ENCODE results near the gene SLC22A15. TPM values are rescaled to one million over a fixed set of nuclear protein-coding genes. Genes with fewer than 3 reads are reported as not detected.

The SLC22A15 gene
- 10 to 100 TPM in 2 of 10 donors, 1 to 10 TPM in 8; 5.7 to 13.1 (median 7.9) TPM for total RNA-seq
- 1 to 10 TPM in 1 of 2 donors, under 1 TPM in 1; 0.97 to 6.7 TPM for polyA plus RNA-seq
- long read RNA-seq, donor 1, full-length matches to known transcripts = 3 of 11 reads
- long read RNA-seq, donor 1, partial matches to known transcripts = 3 of 11 reads
- long read RNA-seq, donor 1, other reads (novel, unspliced or antisense) = 5 of 11 reads
- long read RNA-seq, donor 2, full-length matches to known transcripts = 2 of 6 reads
- long read RNA-seq, donor 2, partial matches to known transcripts = 3 of 6 reads
- long read RNA-seq, donor 2, other reads (novel, unspliced or antisense) = 1 of 6 reads
- long read RNA-seq, donor 3, full-length matches to known transcripts = 1 of 7 reads
- long read RNA-seq, donor 3, partial matches to known transcripts = 3 of 7 reads
- long read RNA-seq, donor 3, other reads (novel, unspliced or antisense) = 3 of 7 reads

DNA sequence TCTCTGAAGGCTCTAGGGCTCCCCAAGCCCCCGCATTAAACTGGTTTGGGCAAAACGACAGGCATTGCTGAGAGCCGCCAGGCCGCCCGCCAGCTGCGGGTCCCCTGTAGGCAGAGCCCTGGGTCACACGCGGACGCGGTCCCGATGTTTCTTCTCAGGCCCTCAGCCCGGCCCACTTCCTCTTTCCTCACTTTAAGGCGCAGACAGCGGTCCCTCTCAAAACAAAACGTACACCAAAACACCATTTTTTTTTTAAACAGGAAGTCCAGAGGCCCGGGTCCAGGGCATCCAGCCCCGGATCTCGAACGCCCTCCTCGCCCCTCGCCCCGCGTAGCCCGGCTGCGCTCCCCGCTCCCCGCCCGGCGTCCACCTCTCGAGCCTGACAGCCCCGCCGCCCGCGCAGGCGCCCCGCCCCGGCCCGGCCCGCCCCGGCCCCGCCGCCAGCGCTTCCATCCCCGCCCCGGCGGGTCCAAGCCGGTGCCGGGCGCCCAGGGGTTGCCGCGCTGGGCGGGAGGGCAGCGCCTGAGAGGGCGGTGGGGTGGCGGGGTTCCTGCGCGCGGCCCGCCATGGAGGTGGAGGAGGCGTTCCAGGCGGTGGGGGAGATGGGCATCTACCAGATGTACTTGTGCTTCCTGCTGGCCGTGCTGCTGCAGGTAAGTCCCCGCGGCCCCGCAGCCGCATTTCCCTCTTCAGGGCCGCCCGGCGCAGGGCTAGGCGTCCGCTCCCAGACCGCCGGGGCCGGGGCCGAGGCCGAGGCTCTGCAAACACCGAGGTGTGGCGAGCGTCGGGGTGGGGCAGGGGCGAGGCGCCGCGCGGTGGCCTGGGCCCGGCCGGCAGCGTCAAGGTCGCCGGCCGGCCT lies at the start of gene SLC22A15:
TSS of gene SLC22A15 (plus strand) at position 452 of the 859 bp plus-strand sequence. CDS start at position 567, 115 bp downstream.
- intact Hi-C loops (cut with DNase I) = loop anchor here in 3 of 10 donors (5.0 kb wide), 2 partner anchors 164 to 169 kb away; no protein-coding TSS in a partner anchor
- H3K4me1 ChIP-seq = peaks cover 0 to 41% (median 6%) of the 10 kb centered on the region in 9 donors
- DNase-seq (peak; percentile 58 to 72), ATAC-seq (peak; percentile 78 to 92 (median 84))
- H3K27ac ChIP-seq = peak within 1 kb of the TSS; percentile 70 to 91 (median 85)
- H3K27me3 ChIP-seq = peaks cover 0 to 8% (median 0%) of the 10 kb centered on the region in 7 donors
- H3K36me3 ChIP-seq = no peaks in the 10 kb centered on the region
- no peaks in the 10 kb centered on the region for H3K9me3 ChIP-seq
- 1 to 2% methylated on average over 71 to 91 of the region's 91 CpGs for WGBS, 2 donors
- peak within 1 kb of the TSS; percentile 61 to 84 (median 72) for H3K4me3 ChIP-seq
- TF ChIP-seq, protein P1, sequence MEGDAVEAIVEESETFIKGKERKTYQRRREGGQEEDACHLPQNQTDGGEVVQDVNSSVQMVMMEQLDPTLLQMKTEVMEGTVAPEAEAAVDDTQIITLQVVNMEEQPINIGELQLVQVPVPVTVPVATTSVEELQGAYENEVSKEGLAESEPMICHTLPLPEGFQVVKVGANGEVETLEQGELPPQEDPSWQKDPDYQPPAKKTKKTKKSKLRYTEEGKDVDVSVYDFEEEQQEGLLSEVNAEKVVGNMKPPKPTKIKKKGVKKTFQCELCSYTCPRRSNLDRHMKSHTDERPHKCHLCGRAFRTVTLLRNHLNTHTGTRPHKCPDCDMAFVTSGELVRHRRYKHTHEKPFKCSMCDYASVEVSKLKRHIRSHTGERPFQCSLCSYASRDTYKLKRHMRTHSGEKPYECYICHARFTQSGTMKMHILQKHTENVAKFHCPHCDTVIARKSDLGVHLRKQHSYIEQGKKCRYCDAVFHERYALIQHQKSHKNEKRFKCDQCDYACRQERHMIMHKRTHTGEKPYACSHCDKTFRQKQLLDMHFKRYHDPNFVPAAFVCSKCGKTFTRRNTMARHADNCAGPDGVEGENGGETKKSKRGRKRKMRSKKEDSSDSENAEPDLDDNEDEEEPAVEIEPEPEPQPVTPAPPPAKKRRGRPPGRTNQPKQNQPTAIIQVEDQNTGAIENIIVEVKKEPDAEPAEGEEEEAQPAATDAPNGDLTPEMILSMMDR (IDR thresholded peaks at IDR 0.05) = no peak

DNA sequence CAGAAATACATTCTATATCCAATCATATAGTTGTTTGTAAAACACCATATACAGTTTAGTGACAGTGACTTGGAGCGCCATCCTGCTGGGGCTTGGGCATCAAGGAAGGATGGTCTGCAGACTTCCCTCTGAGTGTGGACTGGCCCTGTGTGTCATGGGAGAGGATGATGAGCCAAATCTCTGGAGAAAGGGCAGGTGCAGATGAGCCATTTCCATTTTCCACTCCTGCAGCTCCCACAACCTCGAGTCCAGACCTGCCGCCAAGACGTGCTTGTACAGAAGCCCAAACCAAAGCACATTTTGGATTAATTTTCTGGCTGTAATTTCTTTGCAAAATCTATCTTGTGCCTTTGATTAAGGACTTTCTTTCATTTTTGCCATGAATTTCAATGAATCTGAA lies 48.3 kb upstream of the SLC22A15 start:
- TF ChIP-seq, protein P1 (IDR thresholded peaks at IDR 0.05) = no peak
- no peak for DNase-seq
- Histone ChIP-seq H3K36me3 (no peaks in the 10 kb centered on the region), H3K9me3 (no peaks in the 10 kb centered on the region), H3K27ac (no peak overlapping the region), H3K4me3 (no peak overlapping the region), H3K27me3 (no peaks in the 10 kb centered on the region), H3K4me1 (peaks cover 0 to 8% (median 0%) of the 10 kb centered on the region in 9 donors)
- 79 to 90% methylated on average over 4 of the region's 4 CpGs for WGBS, 2 donors
- no peak for ATAC-seq
- intact Hi-C loops (cut with DNase I) = no loop called here

DNA sequence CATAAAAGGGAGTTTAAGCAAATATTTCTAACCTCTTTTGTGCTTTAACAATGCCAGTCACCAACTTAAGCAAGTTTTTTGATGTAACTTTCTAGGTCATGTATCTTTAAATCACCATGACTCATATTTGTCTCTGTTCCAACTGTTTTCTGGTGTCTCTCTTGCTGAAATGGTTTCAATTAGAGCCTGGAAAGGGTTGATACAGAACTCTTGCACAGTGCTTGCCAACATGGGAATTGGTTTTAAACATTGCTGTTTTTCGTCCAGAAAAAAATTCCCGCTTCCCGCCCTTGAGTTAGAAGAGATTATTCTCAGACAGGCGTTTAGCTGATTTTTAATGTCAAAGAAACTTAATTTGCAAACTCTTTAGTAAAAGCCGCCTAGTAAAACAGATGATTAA lies 46.4 kb upstream of the SLC22A15 start:
- H3K4me1 ChIP-seq = peaks cover 0 to 8% (median 0%) of the 10 kb centered on the region in 9 donors
- H3K4me3 ChIP-seq = no peak overlapping the region
- DNase-seq (no peak), ATAC-seq (peak in 2 of 8 donors; percentile 20 to 41)
- H3K36me3 ChIP-seq = no peaks in the 10 kb centered on the region
- no peaks in the 10 kb centered on the region for H3K27me3 ChIP-seq
- no peak overlapping the region for H3K27ac ChIP-seq
- H3K9me3 ChIP-seq = no peaks in the 10 kb centered on the region
- intact Hi-C loops (cut with DNase I) = no loop called here
- TF ChIP-seq, protein P1 (IDR thresholded peaks at IDR 0.05) = no peak
- 58 to 65% methylated on average over 5 of the region's 5 CpGs for WGBS, 2 donors

DNA sequence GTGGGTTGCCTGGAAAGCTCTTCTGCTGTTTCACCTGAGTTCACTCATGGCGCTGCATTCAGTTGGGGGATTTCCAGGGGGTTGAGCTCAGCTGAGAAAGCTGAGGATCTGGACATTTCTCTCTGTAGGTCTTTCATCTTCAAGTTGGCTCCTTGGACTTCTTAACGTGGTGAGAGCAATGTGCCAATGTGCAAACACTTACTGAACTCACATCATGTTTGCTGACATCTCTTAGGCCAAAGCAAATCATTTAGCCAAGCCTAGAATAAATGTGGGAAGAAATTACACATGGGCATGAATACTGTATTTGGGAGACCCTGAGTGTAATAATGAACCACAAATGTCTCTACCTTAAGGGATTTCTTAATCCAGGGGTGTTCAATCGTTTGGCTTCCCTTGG lies 42.7 kb upstream of the SLC22A15 start:
- Histone ChIP-seq H3K27me3 (peaks cover 0 to 6% (median 0%) of the 10 kb centered on the region in 7 donors), H3K4me3 (no peak overlapping the region), H3K36me3 (no peaks in the 10 kb centered on the region), H3K4me1 (peaks cover 0 to 8% (median 0%) of the 10 kb centered on the region in 9 donors), H3K27ac (no peak overlapping the region), H3K9me3 (no peaks in the 10 kb centered on the region)
- TF ChIP-seq, protein P1 (IDR thresholded peaks at IDR 0.05) = no peak
- no peak for DNase-seq
- ATAC-seq = no peak
- 80 to 85% methylated on average over 3 of the region's 3 CpGs for WGBS, 2 donors
- intact Hi-C loops (cut with DNase I) = no loop called here
